ENCODE data around the gene EEF1AKMT1.

- no peak for TF ChIP-seq CTCF (IDR thresholded peaks at IDR 0.05)
- TF ChIP-seq EZH2 (IDR thresholded peaks at IDR 0.05), result no peak
- no peak for TF ChIP-seq EZH2phosphoT487 (IDR thresholded peaks at IDR 0.05)
Observed at GRCh38 chr13:20699715-20700114, 74.0 kb downstream of the EEF1AKMT1 start.
